ENCODE data around the gene AGO4. TPM values are rescaled to one million over a fixed set of nuclear protein-coding genes. Genes with fewer than 3 reads are reported as not detected.
A peak's percentile ranks its signal among the peaks of the same experiment; 100 is the strongest.

Gene AGO4
- total RNA-seq (2021), result 12.8 and 14.4 TPM in 2 replicates
- long read RNA-seq, partial matches to known transcripts, result 0 of 4 reads
- long read RNA-seq, other reads (novel, unspliced or antisense), result 4 of 4 reads

DNA sequence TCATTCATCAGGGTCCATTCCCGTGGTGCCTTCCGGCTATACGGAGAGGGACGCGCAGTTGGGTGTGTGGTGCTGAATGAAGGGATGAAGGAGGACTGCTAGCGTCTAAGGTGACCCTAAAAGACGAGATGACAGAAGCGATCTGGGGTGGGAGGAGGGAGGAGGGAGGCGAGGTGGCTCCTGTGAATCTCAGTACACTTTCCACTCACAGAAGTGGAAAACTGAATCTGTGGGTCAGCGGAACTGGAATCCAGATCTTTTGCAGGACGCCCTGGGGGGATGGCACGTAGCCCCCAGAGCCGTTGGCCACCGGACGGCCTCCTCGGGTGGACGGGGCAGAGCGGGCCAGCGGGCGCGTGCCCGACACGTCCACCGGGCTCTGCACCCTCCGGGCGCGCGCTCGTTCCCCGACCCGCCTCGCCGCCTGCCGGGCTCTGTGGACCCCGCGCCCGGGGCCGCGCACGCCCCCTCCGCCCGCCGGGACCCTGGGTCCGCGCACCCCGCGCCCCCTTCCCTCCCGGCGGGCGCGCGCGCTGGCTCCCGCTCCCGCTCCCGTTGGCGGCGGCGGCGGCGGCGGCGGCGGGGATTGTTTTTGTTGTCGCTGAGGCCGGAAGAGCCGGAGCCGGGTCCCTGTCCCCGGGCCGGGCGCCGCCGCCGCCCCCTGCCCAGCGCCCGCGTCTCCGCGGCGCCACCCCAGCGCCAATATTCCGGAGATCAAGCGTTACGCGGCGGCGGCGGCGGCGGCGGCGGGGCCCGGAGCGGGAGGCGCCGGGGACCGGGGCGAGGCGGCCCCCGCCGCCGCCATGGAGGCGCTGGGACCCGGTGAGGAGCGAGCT lies at the start of gene AGO4:
TSS of gene AGO4 (plus strand) at position 403 of the 836 bp plus-strand sequence. CDS start at position 804, 401 bp downstream.
- no peaks in the 10 kb centered on the region; a peak in 1 of 5 replicates for H3K9me3 Mint-ChIP-seq
- H2BK20ac ChIP-seq (ENCODE audit: low read depth, low read length, poor library complexity, severe bottlenecking), result no peak within 1 kb of the TSS
- H4K20me1 ChIP-seq (ENCODE audit: control insufficient read depth, insufficient read depth, insufficient read length), result no peaks in the 10 kb centered on the region
- H3K4ac ChIP-seq (ENCODE audit: low read depth, low read length), result no peak within 1 kb of the TSS
- H3K4me3 Mint-ChIP-seq, result peak within 1 kb of the TSS; percentile 93 to 98
- no peak within 1 kb of the TSS for H3K23ac ChIP-seq (ENCODE audit: insufficient read length, low read depth, low read length)
- H3K9ac ChIP-seq (ENCODE audit: extremely low read depth, insufficient read length, low read length), result peak within 1 kb of the TSS; percentile 47
- no peak within 1 kb of the TSS for H4K8ac ChIP-seq (replicated peaks; ENCODE audit: insufficient read length, low read depth, low read length)
- peak within 1 kb of the TSS; percentile 76 for H3K4me2 ChIP-seq (ENCODE audit: insufficient read depth, insufficient read length, low read length)
- H3K14ac ChIP-seq (ENCODE audit: insufficient read depth, low read length), result 0 out of 2 replicates have a peak within 1 kb of the TSS, but pooled peaks have one; percentile 12
- WGBS (ENCODE audit: extremely low coverage, insufficient read length, low lambda C conversion rate), result no CpG with 5 or more reads among the region's 105 CpGs
- H2BK5ac ChIP-seq (ENCODE audit: insufficient read length, low read length), result no peak within 1 kb of the TSS
- peak within 1 kb of the TSS; percentile 1 for H2AFZ ChIP-seq (ENCODE audit: low read length)
- H3K27me3 Mint-ChIP-seq (ENCODE audit: low read depth), result no peaks in the 10 kb centered on the region
- H2BK120ac ChIP-seq (ENCODE audit: low read depth, low read length, poor library complexity, severe bottlenecking), result no peak within 1 kb of the TSS
- DNase-seq, result peak; percentile 80
- no peak within 1 kb of the TSS for H2AK5ac ChIP-seq (ENCODE audit: insufficient read length, low read length)
- H3T11ph ChIP-seq (ENCODE audit: low read length), result no peak within 1 kb of the TSS
- TF ChIP-seq, protein P1, sequence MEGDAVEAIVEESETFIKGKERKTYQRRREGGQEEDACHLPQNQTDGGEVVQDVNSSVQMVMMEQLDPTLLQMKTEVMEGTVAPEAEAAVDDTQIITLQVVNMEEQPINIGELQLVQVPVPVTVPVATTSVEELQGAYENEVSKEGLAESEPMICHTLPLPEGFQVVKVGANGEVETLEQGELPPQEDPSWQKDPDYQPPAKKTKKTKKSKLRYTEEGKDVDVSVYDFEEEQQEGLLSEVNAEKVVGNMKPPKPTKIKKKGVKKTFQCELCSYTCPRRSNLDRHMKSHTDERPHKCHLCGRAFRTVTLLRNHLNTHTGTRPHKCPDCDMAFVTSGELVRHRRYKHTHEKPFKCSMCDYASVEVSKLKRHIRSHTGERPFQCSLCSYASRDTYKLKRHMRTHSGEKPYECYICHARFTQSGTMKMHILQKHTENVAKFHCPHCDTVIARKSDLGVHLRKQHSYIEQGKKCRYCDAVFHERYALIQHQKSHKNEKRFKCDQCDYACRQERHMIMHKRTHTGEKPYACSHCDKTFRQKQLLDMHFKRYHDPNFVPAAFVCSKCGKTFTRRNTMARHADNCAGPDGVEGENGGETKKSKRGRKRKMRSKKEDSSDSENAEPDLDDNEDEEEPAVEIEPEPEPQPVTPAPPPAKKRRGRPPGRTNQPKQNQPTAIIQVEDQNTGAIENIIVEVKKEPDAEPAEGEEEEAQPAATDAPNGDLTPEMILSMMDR (conservative IDR thresholded peaks at IDR 0.05), result no peak
- peak within 1 kb of the TSS; percentile 80 to 97 (median 97); a peak in 5 of 7 replicates for H3K27ac Mint-ChIP-seq
- no peak within 1 kb of the TSS for H4K91ac ChIP-seq (ENCODE audit: insufficient read length, low read depth, low read length)
- no peaks in the 10 kb centered on the region for H3K36me3 Mint-ChIP-seq (ENCODE audit: insufficient read depth in 1 of 3, low read depth in 3 of 3)
- no peak within 1 kb of the TSS for H3K56ac ChIP-seq (ENCODE audit: insufficient read length, low read depth, low read length)
- H3K79me2 ChIP-seq (ENCODE audit: insufficient read depth, low read length), result no peaks in the 10 kb centered on the region
- no peak within 1 kb of the TSS for H4K5ac ChIP-seq (ENCODE audit: insufficient read length, low read depth, low read length)
- no peak within 1 kb of the TSS for H3K27ac ChIP-seq (ENCODE audit: insufficient read length, low read depth, low read length)
- no peaks in the 10 kb centered on the region for H3K27me3 ChIP-seq (ENCODE audit: insufficient read depth, low read length)
- no peak within 1 kb of the TSS for H2BK12ac ChIP-seq (ENCODE audit: insufficient read length, low read depth, low read length)
- H3K4me1 Mint-ChIP-seq, result peaks cover 17 to 20% of the 10 kb centered on the region in 2 experiments
- peaks cover 4% of the 10 kb centered on the region for H3K23me2 ChIP-seq (ENCODE audit: insufficient read length, low read depth, low read length, poor library complexity, severe bottlenecking)
- no peaks in the 10 kb centered on the region for H3K9me3 ChIP-seq (ENCODE audit: control insufficient read depth, low read depth, low read length)
- no peaks in the 10 kb centered on the region; the same call in 1 of the 2 replicates for H3K4me1 ChIP-seq (ENCODE audit: insufficient read depth, low read length)
- H2BK15ac ChIP-seq (ENCODE audit: low read depth, low read length), result no peak within 1 kb of the TSS
- no peaks in the 10 kb centered on the region for H3K79me1 ChIP-seq (ENCODE audit: insufficient read depth, low read depth, low read length, poor library complexity, severe bottlenecking)
- no peak within 1 kb of the TSS for H3K18ac ChIP-seq (ENCODE audit: insufficient read length, low read depth, low read length)

Data from H9 (cell line).